ENCODE measurements around the gene MAPK14. TPM values are rescaled to one million over a fixed set of nuclear protein-coding genes. Genes with fewer than 3 reads are reported as not detected.

MAPK14 gene
- total and polyA plus RNA-seq, 2 of the 4 experiments (the other 2 are of a cell fraction), result 28.4 to 74.4 TPM

DNA sequence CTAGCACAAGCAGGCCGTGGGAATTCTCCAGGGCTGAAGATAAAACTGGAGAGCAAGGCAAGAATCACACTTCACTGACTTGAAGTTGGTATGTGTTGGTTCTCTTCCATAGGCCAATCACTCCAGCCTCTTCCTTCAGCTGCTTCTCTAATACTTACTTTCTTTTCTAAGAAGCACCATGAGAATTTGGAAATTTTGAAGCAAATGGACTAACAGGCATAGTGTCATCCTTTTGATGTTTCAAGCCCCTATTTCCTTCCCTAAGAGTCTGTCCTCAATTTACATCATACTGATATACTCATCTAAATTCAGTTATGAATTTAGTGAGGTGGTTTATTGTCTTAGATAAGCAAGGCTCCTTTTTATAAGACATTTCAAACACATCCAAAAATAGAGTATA, 27.2 kb upstream of the MAPK14 start:
- CTCF ChIA-PET, result no interaction called here
- Histone ChIP-seq H3K79me1 (ENCODE audit: low read depth in 1 of 2, low read length in 2 of 2) (no peaks in the 10 kb centered on the region), H3K4me2 (ENCODE audit: low read depth, low read length) (no peak overlapping the region), H3K56ac (ENCODE audit: extremely low read depth, insufficient read depth, low read length) (no peak overlapping the region), H3K9ac (ENCODE audit: low read depth, low read length) (no peak overlapping the region), H2BK120ac (ENCODE audit: low read depth, low read length) (no peak overlapping the region), H2AK5ac (ENCODE audit: low read depth, low read length) (no peak overlapping the region), H3K23ac (ENCODE audit: low read depth, low read length) (no peak overlapping the region), H4K20me1 (ENCODE audit: insufficient read depth, low read length) (no peaks in the 10 kb centered on the region), H4K8ac (ENCODE audit: low read depth in 2 of 2, low read length in 2 of 2) (no peak overlapping the region), H4K91ac (ENCODE audit: insufficient read depth, low read depth, low read length) (no peak overlapping the region), H3K4me3 (ENCODE audit: insufficient read depth, low read depth, low read length) (no peak overlapping the region), H4K5ac (ENCODE audit: low read depth, low read length) (no peak overlapping the region), H3K4me1 (ENCODE audit: control insufficient read depth, insufficient read depth, low read length) (no peaks in the 10 kb centered on the region), H3K4ac (ENCODE audit: low read depth, low read length) (no peak overlapping the region), H2BK20ac (ENCODE audit: low read depth, low read length) (no peak overlapping the region), H3K9me3 (ENCODE audit: control insufficient read depth, insufficient read depth, low read length) (no peaks in the 10 kb centered on the region), H2BK15ac (ENCODE audit: low read depth, low read length) (no peak overlapping the region), H2AK9ac (replicated peaks; ENCODE audit: low read depth, low read length, poor library complexity) (no peak overlapping the region), H2AFZ (replicated peaks; ENCODE audit: low read length, poor library complexity) (no peak overlapping the region), H3K14ac (replicated peaks; ENCODE audit: low read depth, low read length) (no peak overlapping the region), H3K18ac (ENCODE audit: low read depth, low read length) (no peak overlapping the region), H3K9me1 (ENCODE audit: insufficient read depth, low read length) (no peaks in the 10 kb centered on the region), H3K36me3 (ENCODE audit: control insufficient read depth, insufficient read depth, low read length) (no peaks in the 10 kb centered on the region), H3K27ac (ENCODE audit: insufficient read depth, low read length) (no peak overlapping the region), H3K27me3 (ENCODE audit: control insufficient read depth, insufficient read depth, low read length) (peaks cover 8% of the 10 kb centered on the region), H2BK5ac (ENCODE audit: low read depth, low read length, poor library complexity, severe bottlenecking) (no peak overlapping the region)
- in situ Hi-C loops (cut with MboI; ENCODE audit: low sequenced_read_pairs), result no loop called here
- POLR2A ChIA-PET (ENCODE audit: unreplicated experiment), result no interaction called here
- WGBS, 2 experiments (ENCODE audit: extremely low coverage in 2 of 2, insufficient read length in 1 of 2), result no CpG with 5 or more reads among the region's 1 CpG
- dilution Hi-C loops (cut with HindIII; ENCODE audit: low sequenced_read_pairs, unreplicated experiment), result no loop called here
- intact Hi-C loops (cut with micrococcal nuclease), result no loop called here
- DNase-seq, result no peak
- ATAC-seq (ENCODE audit: low read depth), result no peak
- BruUV-seq (replicated peaks), result no TSS peak
- no peak for TF ChIP-seq RCOR1 (IDR thresholded peaks at IDR 0.05; ENCODE audit: insufficient replicate concordance, low read length)
- no peak for TF ChIP-seq BHLHE40 (IDR thresholded peaks at IDR 0.05; ENCODE audit: low read depth, low read length)
- TF ChIP-seq RAD21 (IDR thresholded peaks at IDR 0.05; ENCODE audit: low read length), result no peak
- no peak for TF ChIP-seq CEBPB (IDR thresholded peaks at IDR 0.05; ENCODE audit: low read depth, low read length)
- TF ChIP-seq MAZ (IDR thresholded peaks at IDR 0.05; ENCODE audit: borderline replicate concordance, low read depth, low read length), result no peak
- TF ChIP-seq FOS (IDR thresholded peaks at IDR 0.05; ENCODE audit: low read depth, low read length), result no peak
- no peak for TF ChIP-seq MAFK (IDR thresholded peaks at IDR 0.05; ENCODE audit: low read depth, low read length)
- no peak for TF ChIP-seq RFX5 (IDR thresholded peaks at IDR 0.05; ENCODE audit: low read depth, low read length)
